Endothelial cell of umbilical vein (primary cell): Measurements from ENCODE around the gene RAB36. TPM values are rescaled to one million over a fixed set of nuclear protein-coding genes. Genes with fewer than 3 reads are reported as not detected.

Experiments
- BruUV-seq: library from RNA; stranded (reverse); fragments of 400-500 nt; replicated peaks from 2 replicates; lab custom pipeline; 2021; lab: Mats Ljungman, UMichigan
- CTCF ChIA-PET: fragments of 300-600, 350-600 bp; sonication (Branson Sonifier 250); formaldehyde crosslinking; loops from one replicate; lab custom pipeline; 2021; ENCODE audit warnings: antibody characterized with exemption, inconsistent platforms; lab: Charles Lee
- POLR2A ChIA-PET: fragments of 300-600, 350-600 bp; sonication (Branson Sonifier 250); formaldehyde crosslinking; loops from one replicate; lab custom pipeline; 2021; ENCODE audit warnings: antibody characterized with exemption, inconsistent platforms; lab: Charles Lee
- DNase-seq: peaks from one replicate; pipeline ENCODE4 v3.0.0-alpha.2; 2011; ENCODE audit warnings: low read depth, low spot score
- FAIRE-seq: peaks from 2 replicates; lab custom pipeline; 2011; peaks lifted over from hg19 to GRCh38; lab: Jason Lieb, UNC
- H2AFZ ChIP-seq: 2 replicates; pipeline ENCODE4 v1.6.0; 2012; ENCODE audit warnings: low read depth, low read length, control low read depth, inconsistent platforms
- H3K27ac ChIP-seq: 2 replicates; pipeline ENCODE4 v1.5.1; 2011; ENCODE audit warnings: low read depth, mild to moderate bottlenecking, control low read depth, low read length, moderate library complexity; ENCODE audit not compliant: insufficient read depth
- H3K27me3 ChIP-seq, 2 experiments: 2 replicates each; pipeline versions ENCODE4 v1.6.0 to v1.6.1; 2011; ENCODE audit warnings: low read length in 2 of 2, mixed read lengths in 1 of 2; ENCODE audit not compliant: control insufficient read depth in 2 of 2, insufficient read depth in 2 of 2
- H3K36me3 ChIP-seq, 2 experiments: 2 replicates in 1 of 2; 3 replicates in 1 of 2; pipeline ENCODE4 v1.5.1; 2011; ENCODE audit warnings: low read length in 2 of 2, mild to moderate bottlenecking in 1 of 2, moderate library complexity in 1 of 2; ENCODE audit not compliant: control insufficient read depth in 2 of 2, insufficient read depth in 2 of 2; ENCODE audit errors: extremely low read depth in 1 of 2
- H3K4me1 ChIP-seq: 3 replicates; pipeline ENCODE4 v1.5.1; 2011; ENCODE audit warnings: mild to moderate bottlenecking, low read length; ENCODE audit not compliant: control insufficient read depth, insufficient read depth; ENCODE audit errors: extremely low read depth
- H3K4me2 ChIP-seq: 2 replicates; pipeline ENCODE4 v1.6.1; 2011; ENCODE audit warnings: low read length, control low read depth, mixed read lengths; ENCODE audit not compliant: insufficient read depth
- H3K4me3 ChIP-seq, 3 experiments: fragments of 200-600 bp in 1 of 3; sonication (generic), shearing (Covaris generic) in 1 of 3; replicated peaks in 1 of 3; 2 replicates each; pipeline ENCODE4 v1.5.1; 2011 to 2016; ENCODE audit warnings: control low read depth in 3 of 3, low read length in 3 of 3, mild to moderate bottlenecking in 2 of 3, inconsistent platforms in 1 of 3, low read depth in 1 of 3, moderate library complexity in 1 of 3; ENCODE audit not compliant: insufficient read depth in 1 of 3
- H3K79me2 ChIP-seq: 2 replicates; pipeline ENCODE4 v1.6.0; 2012; ENCODE audit warnings: low read length, inconsistent platforms; ENCODE audit not compliant: control insufficient read depth, insufficient read depth
- H3K9ac ChIP-seq: replicated peaks from 2 replicates; pipeline ENCODE3; 2011; ENCODE audit warnings: low read length, control low read depth; ENCODE audit not compliant: insufficient read depth; ENCODE audit errors: extremely low read depth
- H3K9me1 ChIP-seq: replicated peaks from 3 replicates; pipeline ENCODE4 v1.6.0; 2011; ENCODE audit warnings: mild to moderate bottlenecking, low read length; ENCODE audit not compliant: control insufficient read depth, insufficient read depth; ENCODE audit errors: extremely low read depth
- H3K9me3 ChIP-seq: replicated peaks from 2 replicates; pipeline ENCODE4 v1.5.1; 2012; ENCODE audit warnings: low read length, inconsistent platforms; ENCODE audit not compliant: control insufficient read depth, insufficient read depth
- H4K20me1 ChIP-seq: replicated peaks from 2 replicates; pipeline ENCODE3; 2011; ENCODE audit warnings: mild to moderate bottlenecking, low read length; ENCODE audit not compliant: control insufficient read depth, insufficient read depth; ENCODE audit errors: extremely low read depth
- EZH2 ChIP-seq: IDR thresholded peaks from 2 replicates; pipeline ENCODE4 v1.6.1; 2012; ENCODE audit warnings: borderline replicate concordance, low read depth, mild to moderate bottlenecking, moderate library complexity, low read length, inconsistent platforms; ENCODE audit not compliant: severe bottlenecking
- FOS ChIP-seq: IDR thresholded peaks from 2 replicates; pipeline ENCODE4 v1.6.1; 2011; ENCODE audit warnings: mild to moderate bottlenecking, low read length, moderate library complexity, borderline replicate concordance; ENCODE audit not compliant: insufficient read depth
- GATA2 ChIP-seq: IDR thresholded peaks from 2 replicates; pipeline ENCODE4 v1.7.0; 2011; ENCODE audit warnings: low read depth, mild to moderate bottlenecking, moderate library complexity, mixed read lengths, low read length; ENCODE audit not compliant: insufficient read length, insufficient read depth
- JUN ChIP-seq: IDR thresholded peaks from 2 replicates; pipeline ENCODE4 v1.6.1; 2011; ENCODE audit warnings: borderline replicate concordance, low read depth; ENCODE audit not compliant: insufficient read length, insufficient read depth
- MYC ChIP-seq: IDR thresholded peaks from one replicate; pipeline ENCODE4 v1.6.1; 2011; ENCODE audit warnings: mild to moderate bottlenecking, low read depth, low read length
- POLR2A ChIP-seq: IDR thresholded peaks from 2 replicates; pipeline ENCODE4 v1.6.1; 2012; ENCODE audit warnings: low read depth, mild to moderate bottlenecking, control low read depth, low read length
- POLR2AphosphoS5 ChIP-seq: IDR thresholded peaks from 2 replicates; pipeline ENCODE4 v1.6.1; 2012; ENCODE audit warnings: low read depth, mild to moderate bottlenecking, control low read depth, low read length, moderate library complexity; ENCODE audit not compliant: insufficient read depth
- dilution Hi-C: fragments of 300-500 bp; cut with MboI; formaldehyde crosslinking; loops from one replicate; pipeline ENCODE4 v1.15.0; 2019; ENCODE audit warnings: low sequenced_read_pairs; ENCODE audit not compliant: extremely low pct_ligation_motif_present
- intact Hi-C: fragments of 100-400 bp; cut with micrococcal nuclease; formaldehyde crosslinking; loops from one replicate; pipeline ENCODE4 v1.10.0; 2022
- polyA plus RNA-seq, 4 experiments: library from polyadenylated mRNA; depleted of rRNA in 3 of 4; stranded (reverse) in 3 of 4; unstranded in 1 of 4; fragments of >200 nt; gene quantifications; 2 replicates each; pipeline versions ENCODE4 v1.2.1 to v1.2.3, GENCODE V29; 2011 to 2012; ENCODE audit warnings: missing spikeins in 1 of 4
- total RNA-seq: library from RNA; stranded (reverse); gene quantifications from 2 replicates; pipeline ENCODE4 v1.2.3, GENCODE V29; 2021
- TF ChIP-seq, protein P1 (sequence below), 2 donors: IDR thresholded peaks; 1 replicate in 1 of 2; 2 replicates in 1 of 2; pipeline ENCODE4 v1.5.1; 2011; ENCODE audit warnings: low read length in 2 of 2, mild to moderate bottlenecking in 2 of 2, moderate library complexity in 2 of 2, control low read depth in 1 of 2, inconsistent platforms in 1 of 2, low read depth in 1 of 2; ENCODE audit not compliant: insufficient read depth in 1 of 2; ENCODE audit errors: extremely low read depth in 1 of 2
- TF ChIP-seq, protein P2 (sequence below): IDR thresholded peaks from 2 replicates; pipeline ENCODE4 v1.6.1; 2011; ENCODE audit not compliant: insufficient read depth, insufficient read length

The RAB36 gene
- total and polyA plus RNA-seq, 2 donors (not counting 3 experiments of a cell fraction or from before 2014, with no cell fraction given), result 2.7 to 3.1 TPM

GRCh38 chr22:23102776-23103175 is 42.5 kb upstream of the RAB36 start:
- FAIRE-seq (no peak), DNase-seq (no peak)
- H3K9me3 ChIP-seq, result no peaks in the 10 kb centered on the region
- no peak overlapping the region for H3K4me3 ChIP-seq
- H3K27ac ChIP-seq, result no peak overlapping the region
- ChIA-PET POLR2A (no interaction called here), CTCF (interaction anchor here (1.3 kb wide), 1 partner anchor 148 kb away, joined by 3 read pairs; no protein-coding TSS in a partner anchor)
- no peaks in the 10 kb centered on the region for H3K9me1 ChIP-seq
- H3K4me2 ChIP-seq, result no peak overlapping the region
- H3K9ac ChIP-seq, result no peak overlapping the region
- no peak for TF ChIP-seq JUN
- no peak for TF ChIP-seq POLR2AphosphoS5
- H3K4me1 ChIP-seq, result no peaks in the 10 kb centered on the region
- H2AFZ ChIP-seq, result no peak overlapping the region
- no TSS peak for BruUV-seq
- H3K27me3 ChIP-seq, result no peaks in the 10 kb centered on the region
- dilution Hi-C loops, result no loop called here
- H3K79me2 ChIP-seq, result no peaks in the 10 kb centered on the region
- intact Hi-C loops, result no loop called here
- H3K36me3 ChIP-seq, result no peaks in the 10 kb centered on the region
- no peaks in the 10 kb centered on the region for H4K20me1 ChIP-seq

DNA sequence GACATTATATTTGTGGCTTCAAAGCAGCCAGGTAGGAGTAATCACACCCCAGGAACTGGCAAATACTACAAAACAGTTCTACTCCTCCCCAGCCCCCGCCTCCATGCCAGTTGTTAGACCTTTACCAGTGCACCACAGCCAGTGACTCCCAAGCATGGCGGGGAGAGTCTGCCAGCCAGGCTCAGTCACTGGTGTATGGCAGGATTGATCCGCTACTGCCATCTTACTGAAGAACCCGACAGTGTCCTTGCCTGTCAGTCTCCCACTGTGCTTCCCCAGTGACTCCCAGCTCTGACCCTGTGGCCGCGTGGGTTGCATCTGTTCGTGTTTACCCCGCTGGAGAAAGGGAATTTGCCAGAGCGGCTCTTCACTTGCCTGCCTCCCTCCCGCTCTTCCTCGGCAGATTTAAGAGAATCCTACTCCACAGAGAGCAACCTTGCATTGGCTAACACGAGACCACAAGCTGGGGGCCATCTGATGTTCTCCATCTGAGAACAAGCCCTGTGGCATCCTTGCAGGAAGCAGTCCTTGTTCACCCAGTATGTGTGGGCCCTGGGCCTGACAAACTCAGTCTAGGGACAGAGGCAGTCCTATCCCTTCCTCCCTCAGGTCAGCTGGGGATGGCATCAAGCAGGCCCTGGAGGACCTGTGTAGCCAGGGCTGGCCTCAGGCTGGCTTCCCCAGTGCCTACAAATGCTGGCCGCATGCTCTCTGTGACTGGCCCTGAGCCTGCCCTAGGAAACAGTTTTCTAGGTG is 41.9 kb upstream of the RAB36 start:
- no TSS peak for BruUV-seq
- no peak for TF ChIP-seq GATA2
- no peak for TF ChIP-seq POLR2AphosphoS5
- no peak for TF ChIP-seq POLR2A
- no peak for TF ChIP-seq MYC
- TF ChIP-seq, protein P1, sequence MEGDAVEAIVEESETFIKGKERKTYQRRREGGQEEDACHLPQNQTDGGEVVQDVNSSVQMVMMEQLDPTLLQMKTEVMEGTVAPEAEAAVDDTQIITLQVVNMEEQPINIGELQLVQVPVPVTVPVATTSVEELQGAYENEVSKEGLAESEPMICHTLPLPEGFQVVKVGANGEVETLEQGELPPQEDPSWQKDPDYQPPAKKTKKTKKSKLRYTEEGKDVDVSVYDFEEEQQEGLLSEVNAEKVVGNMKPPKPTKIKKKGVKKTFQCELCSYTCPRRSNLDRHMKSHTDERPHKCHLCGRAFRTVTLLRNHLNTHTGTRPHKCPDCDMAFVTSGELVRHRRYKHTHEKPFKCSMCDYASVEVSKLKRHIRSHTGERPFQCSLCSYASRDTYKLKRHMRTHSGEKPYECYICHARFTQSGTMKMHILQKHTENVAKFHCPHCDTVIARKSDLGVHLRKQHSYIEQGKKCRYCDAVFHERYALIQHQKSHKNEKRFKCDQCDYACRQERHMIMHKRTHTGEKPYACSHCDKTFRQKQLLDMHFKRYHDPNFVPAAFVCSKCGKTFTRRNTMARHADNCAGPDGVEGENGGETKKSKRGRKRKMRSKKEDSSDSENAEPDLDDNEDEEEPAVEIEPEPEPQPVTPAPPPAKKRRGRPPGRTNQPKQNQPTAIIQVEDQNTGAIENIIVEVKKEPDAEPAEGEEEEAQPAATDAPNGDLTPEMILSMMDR (IDR thresholded peaks at IDR 0.05; ENCODE audit: extremely low read depth in 1 of 2, insufficient read depth in 1 of 2, low read depth in 1 of 2, low read length in 2 of 2), result no peak
- TF ChIP-seq, protein P2, sequence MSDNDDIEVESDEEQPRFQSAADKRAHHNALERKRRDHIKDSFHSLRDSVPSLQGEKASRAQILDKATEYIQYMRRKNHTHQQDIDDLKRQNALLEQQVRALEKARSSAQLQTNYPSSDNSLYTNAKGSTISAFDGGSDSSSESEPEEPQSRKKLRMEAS, result no peak
- no peak for TF ChIP-seq EZH2
- no peak for TF ChIP-seq FOS
- no peak for TF ChIP-seq JUN
- H3K27ac ChIP-seq, result no peak overlapping the region
- no peaks in the 10 kb centered on the region for H3K4me1 ChIP-seq
- no peaks in the 10 kb centered on the region for H3K36me3 ChIP-seq
- ChIA-PET POLR2A (no interaction called here), CTCF (interaction anchor here (1.0 kb wide), 1 partner anchor 681 kb away, joined by 3 read pairs; no protein-coding TSS in a partner anchor)
- H3K79me2 ChIP-seq, result no peaks in the 10 kb centered on the region
- H3K4me3 ChIP-seq, result no peak overlapping the region
- no peaks in the 10 kb centered on the region for H3K27me3 ChIP-seq
- H3K4me2 ChIP-seq, result no peak overlapping the region
- H4K20me1 ChIP-seq, result no peaks in the 10 kb centered on the region
- no peaks in the 10 kb centered on the region for H3K9me1 ChIP-seq
- H2AFZ ChIP-seq, result no peak overlapping the region
- no peak overlapping the region for H3K9ac ChIP-seq
- intact Hi-C loops (no loop called here), dilution Hi-C loops (no loop called here)
- DNase-seq (no peak), FAIRE-seq (no peak)
- no peaks in the 10 kb centered on the region for H3K9me3 ChIP-seq
